GM19240 (cell line): ENCODE measurements around the gene KIF16B.
"Not testable (repeated sequence)": the region's sequence is repeated elsewhere in the genome, so short reads cannot be mapped to it uniquely, and the experiment has no call there.

Source experiments
- DNase-seq: peaks from one replicate; pipeline ENCODE4 v3.0.0; 2011; ENCODE audit warnings: low spot score; ENCODE audit not compliant: insufficient read length

KIF16B gene

DNA sequence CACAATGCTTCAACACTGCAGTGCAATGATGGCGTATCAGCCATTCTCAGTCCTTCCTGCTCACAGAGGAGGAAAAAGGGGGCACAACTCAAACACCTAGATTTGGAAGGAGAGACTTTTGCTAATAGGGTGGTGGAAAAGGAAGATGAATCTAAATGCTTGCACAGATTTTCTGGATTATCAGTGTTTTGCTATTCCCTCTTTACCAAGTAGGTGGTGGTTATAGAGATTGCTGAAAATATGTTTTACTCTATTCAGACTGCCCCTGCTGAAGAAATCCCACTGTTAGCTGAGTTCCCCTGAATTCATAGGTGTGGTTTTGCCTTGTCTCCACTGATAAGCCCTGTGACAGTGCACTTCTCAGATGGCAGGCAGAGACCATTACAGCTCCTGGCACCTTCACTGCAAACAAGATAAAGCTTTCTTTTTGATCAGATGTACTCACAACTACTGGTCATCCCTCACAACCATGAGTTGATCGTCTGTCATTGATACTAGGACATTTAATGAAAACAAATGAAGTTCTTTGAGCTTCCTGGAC, 311.4 kb downstream of the KIF16B start:
- DNase-seq: no peak

DNA sequence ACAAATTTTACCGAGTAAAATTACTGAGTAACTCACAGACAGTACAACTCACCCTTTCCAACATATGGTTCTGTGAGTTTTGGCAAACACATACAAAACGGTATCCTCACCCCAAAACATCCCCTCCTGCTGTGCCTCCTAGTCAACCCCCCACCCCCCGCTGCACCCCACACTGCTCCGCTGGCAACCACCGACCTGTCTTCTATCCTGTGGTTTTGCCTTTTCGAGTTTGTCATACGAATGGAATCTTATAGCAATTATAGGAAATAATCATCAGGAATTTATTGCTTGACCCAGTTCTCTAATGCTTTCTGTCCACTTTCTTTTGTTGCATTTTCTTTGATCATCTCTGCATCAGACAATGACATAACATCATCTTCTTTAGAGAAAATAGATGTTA, 312.3 kb downstream of the KIF16B start:
- no peak for DNase-seq

DNA sequence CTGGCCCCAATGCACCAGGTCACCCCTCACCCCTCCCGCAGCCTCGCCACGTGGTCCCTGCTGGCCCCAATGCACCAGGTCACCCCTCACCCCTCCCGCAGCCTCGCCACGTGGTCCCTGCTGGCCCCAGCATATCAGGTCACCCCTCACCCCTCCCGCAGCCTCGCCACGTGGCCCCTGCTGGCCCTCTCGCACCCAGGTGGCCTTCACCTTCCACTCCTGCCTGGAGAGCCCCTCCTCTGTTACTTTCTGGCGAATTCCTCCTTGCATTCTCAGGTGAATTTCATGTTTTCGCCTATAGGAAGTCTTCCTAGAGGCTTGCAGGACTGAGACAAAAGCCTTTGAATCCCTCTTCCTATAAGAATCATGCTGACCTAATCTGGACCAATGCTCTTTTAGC, 313.1 kb downstream of the KIF16B start:
- not testable (repeated sequence) for DNase-seq

DNA sequence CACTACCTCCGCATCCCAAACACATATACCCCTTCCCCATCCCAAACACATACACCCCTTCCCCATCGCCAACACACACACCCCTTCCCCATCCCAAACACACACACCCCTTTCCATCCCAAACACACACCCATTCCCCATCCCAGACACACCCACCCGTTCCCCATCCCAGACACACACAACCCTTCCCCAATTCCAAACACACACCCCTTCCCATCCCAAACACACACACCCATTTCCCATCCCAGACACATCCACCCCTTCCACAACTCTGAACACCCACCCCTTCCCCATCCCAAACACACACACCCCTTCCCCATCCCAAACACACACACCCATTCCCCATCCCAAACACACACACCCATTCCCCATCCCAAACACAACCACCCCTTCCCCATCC, 314.5 kb downstream of the KIF16B start:
- DNase-seq: no peak

DNA sequence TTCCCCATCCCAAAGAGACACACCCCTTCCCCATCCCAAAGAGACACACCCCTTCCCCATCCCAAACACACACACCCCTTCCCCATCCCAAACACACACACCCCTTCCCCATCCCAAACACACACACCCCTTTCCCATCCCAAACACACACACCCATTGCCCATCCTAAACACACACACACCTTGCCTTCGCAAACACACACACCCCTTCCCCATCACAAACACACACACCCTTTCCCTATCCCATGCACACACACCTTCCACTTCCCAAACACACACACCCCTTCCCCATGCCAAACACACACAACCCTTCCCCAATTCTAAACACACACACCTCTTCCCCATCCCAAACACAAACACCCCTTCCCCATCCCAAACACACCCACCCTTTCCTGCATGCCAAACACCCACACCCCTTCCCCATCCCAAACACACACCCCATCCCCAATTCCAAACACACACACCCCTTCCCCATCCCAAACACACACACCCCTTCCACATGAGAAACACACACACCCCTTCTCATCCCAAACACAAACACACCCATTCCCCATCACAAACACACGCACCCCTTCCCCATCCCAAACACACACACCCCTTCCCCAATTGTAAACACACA, 315.3 kb downstream of the KIF16B start:
- no peak for DNase-seq

DNA sequence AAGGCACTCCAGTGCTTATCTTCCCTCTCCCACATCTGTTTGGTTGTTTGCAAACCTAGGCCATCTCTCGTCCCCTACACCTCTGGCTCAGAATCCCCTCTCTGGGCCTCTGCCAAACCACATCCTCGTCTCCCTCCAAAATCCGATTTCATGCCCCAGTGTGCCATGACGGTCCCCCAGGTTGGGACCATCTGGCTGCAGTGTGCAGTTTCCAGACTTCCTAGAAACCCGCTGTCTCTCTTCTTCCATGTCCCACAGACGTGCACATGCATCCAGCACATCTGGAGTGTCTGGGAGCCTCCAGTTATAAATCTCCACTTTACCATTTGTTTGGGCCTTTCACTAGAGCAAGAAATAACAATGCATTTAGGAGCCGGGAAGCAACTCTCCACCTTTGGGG, 316.2 kb downstream of the KIF16B start:
- DNase-seq: no peak

DNA sequence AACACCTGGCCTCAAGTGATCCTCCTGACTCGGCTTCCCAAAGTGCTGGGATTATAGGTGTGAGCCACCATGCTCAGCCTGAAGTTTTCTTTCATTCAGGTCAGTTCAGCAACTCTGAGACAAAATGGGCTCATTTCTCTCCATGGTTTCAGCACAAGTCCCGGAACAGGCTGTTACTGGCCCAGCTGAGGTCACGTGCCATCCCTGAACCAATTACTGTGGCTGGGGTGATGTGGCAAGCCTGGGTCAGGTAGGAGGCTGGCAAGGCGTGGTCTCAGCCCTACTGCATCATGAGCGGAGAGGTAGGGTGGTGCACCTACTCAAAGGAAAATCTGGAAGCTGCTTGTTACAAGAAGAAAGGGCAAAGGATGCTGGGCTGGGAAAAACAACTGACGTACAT, 326.4 kb downstream of the KIF16B start:
- no peak for DNase-seq

DNA sequence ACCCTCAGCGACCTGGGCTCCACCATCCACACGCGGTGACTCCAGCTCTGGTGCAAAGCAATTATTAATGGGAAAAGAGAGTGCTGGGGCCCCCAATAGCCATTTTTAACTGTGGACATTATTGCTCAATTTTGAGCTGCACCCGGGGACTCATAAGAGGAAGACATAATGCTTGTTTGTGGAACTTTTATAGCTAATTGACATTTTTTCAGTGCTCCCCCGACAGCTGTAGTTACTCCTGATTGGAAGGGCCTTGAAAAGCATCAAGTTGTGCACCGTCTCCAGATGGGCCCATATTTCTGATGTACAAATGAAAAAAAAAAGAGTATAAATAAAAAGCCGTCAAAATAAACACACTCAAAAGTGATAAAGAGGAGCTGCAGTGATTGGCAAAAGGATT, 327.0 kb downstream of the KIF16B start:
- no peak for DNase-seq

DNA sequence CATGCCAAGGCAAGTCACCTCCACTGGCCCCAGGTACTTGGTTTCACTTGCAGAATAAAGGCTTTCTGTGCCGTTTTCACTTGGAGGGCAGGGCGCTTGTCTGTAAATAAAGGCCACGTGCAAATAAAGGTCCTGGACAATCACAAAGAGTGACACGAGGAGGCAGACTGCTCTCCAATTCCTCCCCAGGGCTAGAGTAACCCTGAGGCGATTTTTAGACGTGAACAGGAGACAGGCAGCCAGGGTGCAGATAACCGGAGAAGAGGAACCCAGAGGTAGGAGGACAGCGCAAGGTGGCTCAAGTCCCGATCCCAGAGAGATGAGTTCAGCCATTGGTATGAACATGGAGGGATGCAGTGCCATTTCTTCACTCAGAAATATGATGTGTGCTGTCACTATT, 327.4 kb downstream of the KIF16B start:
- no peak for DNase-seq

DNA sequence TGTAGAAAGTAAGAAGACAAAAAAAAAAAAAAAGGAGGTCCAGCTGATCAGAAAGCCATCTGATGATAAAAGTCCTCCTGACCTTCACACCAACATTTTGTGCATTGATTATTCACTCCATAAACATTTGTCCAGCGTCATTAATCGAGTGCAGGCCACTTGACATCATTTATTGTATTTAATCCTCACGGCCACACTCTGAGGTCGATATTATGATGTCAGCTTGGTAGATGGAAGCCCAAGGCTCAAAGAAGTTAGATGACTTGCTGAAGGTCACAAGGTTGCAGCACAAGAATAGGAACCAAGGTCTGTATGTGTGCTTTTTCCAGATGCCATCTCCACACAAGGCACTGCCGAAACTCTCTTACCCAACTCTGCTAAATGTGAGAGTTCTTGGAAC, 328.4 kb downstream of the KIF16B start:
- DNase-seq: no peak

DNA sequence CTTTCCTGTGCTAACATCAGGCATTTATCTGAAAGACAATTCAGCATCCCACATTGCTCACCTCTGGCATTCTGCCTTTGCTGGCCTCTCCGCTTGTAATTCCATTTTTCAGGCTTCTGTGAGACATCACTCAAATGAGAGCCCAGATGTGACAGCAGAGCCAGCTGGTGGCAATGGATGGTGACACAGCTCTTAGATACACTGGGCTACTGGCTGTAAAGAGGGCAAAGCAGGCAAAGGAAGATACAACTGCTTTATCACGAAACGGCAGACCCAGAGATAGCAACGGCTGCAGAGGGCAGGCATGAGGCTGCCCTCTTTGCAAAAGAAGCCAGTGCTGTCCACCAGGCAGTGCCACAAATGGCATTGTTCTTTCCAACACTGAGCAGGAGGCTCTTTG, 329.8 kb downstream of the KIF16B start:
- no peak for DNase-seq

DNA sequence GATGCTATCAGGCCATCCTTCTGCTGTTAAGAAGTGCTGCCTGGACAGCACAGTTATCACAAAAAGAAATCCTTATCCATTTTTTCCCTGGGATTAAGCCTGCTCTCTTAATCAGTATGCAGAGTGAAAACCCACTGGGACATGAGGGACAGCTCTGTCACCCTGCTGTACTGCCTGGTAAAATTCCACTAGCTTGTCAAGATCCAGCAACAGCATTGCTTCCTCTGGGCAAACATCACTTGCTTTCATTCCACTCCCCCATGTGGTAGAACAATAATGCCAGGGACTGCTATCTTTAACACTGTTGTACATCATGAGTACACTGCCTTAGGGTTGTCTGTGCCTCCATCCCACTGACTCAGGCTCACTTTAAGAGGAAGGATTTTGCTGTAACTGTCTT, 331.3 kb downstream of the KIF16B start:
- no peak for DNase-seq

DNA sequence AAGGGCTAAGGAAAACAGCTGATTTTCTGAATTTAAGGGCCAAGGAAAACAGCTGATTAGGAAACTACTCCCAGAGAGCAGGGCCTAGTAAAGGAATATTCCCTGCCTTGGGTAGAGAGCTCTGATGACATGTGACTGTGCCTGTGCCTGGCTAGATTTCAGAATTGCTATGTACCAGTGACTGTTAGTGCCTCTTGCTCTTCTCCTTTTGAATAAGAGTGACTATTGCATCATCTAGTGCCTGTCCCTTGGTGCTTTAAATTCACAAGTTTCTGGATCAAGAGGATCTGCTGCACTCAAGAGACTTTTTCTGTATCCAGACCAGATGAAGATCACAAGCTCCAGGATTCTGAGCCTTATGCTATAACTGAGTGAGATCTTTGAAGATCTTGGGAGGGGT, 332.9 kb downstream of the KIF16B start:
- DNase-seq: no peak

DNA sequence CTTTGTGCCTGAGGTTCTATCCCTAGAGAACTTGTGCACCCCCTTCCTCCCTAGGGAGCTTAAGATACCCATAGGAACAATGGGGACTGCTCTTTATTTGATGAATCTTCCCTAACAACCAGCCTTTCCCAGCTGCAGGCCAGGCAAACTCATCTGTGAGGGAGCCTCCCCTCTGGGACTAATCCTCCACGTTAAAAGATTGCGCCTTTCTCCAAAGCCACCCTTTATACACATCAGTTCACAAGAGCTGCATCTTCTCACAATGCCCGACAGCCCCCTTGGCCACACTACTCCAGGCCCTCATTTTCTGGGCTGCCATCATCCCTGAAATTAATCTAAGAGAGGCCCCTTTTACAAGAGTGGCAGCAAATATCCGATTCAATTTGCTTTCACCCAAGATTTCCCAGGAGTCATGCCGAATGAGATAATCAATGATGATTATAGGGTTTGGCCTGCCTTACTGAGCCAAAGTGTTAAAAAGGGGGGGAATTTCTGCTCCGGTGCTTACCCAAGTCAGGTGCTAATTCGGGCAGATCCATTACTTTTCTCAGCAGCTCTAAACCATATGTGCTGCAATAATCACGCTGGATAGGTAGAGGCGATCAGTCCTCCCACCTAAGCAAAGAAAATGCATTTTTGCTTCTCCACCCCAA, 336.5 kb downstream of the KIF16B start:
- no peak for DNase-seq

DNA sequence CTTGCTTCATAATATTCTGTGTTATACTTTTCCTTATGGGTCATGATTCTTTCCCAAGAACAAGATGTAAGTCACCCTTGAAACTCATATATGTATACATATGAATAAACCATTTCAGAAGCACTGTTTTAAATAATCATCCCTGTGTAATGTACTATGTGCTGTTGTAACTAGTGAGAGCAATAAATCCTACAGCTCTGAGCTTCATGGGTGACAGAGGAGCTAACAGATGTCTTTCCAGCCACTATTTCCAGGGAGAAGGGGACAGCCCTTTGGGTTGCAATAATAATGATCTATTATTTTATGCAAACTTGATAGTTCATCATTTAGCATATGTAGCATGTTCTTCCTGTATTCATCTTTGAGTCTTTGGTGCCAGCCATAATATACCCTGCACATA, 342.8 kb downstream of the KIF16B start:
- no peak for DNase-seq

DNA sequence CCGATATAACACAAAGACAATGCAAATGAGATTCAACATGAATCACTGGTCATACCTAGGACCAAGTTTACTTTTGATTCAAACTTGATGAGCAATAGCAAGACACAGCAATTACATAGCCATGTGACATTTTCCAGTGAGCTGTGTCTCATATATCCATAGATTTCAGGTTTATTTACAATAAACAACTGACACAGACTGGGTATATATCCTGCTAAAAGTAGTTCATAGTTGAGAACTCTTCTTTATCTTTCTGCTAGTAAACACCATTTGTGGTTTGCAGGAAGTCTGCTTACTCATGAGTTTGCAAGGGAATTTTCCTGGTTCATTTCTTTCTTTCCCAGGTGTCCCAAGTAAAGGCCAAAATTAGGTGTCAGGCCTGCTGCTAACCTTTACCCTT, 343.4 kb downstream of the KIF16B start:
- no peak for DNase-seq

DNA sequence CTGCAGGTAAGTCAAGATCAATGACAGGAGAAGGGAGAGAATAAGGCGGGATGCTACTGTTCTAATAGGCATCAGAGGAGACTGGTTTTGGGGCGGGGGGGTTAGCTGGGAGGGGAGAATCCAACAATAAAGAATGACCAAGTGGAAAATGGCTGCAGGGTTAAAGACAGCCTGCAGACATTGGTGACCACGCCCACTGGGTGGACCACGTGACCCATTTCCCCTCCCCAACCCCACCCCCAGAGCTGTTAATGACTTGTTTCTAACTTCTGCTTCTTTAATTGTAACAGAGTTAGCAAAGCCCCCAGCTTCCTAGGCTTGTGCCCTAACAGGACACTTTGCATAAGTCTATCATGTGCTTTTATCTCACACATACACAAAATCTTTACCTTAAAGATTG, 344.5 kb downstream of the KIF16B start:
- no peak for DNase-seq

DNA sequence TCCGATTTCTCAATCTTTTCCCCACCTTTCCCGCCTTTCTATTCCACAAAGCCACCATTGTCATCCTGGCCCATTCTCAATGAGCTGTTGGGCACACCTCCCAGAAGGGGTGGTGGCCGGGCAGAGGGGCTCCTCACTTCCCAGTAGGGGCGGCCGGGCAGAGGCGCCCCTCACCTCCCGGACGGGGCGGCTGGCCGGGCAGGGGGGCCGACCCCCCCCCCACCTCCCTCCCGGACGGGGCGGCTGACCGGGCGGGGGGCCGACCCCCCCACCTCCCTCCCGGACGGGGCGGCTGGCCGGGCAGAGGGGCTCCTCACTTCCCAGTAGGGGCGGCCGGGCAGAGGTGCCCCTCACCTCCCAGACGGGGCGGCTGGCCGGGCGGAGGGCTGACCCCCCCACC, 346.3 kb downstream of the KIF16B start:
- DNase-seq: not testable (repeated sequence)

DNA sequence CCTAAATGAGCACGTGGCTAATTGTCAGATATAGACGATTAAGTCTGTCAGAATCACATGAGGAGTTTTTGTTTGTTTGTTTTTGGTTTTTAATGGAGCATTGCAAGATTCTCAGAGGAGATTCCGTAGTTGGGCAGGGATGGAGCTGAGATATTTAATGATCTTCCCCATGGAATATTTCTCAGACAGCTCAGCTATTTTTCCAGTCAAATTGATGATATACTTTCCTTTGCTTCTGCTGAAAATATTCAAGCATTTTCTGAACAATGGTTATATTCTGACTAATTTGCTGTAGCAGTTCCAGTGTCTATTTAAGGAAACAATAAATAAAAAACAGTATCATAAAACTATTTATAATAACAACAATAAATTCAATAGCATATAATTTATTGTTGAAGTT, 348.4 kb downstream of the KIF16B start:
- DNase-seq: no peak

DNA sequence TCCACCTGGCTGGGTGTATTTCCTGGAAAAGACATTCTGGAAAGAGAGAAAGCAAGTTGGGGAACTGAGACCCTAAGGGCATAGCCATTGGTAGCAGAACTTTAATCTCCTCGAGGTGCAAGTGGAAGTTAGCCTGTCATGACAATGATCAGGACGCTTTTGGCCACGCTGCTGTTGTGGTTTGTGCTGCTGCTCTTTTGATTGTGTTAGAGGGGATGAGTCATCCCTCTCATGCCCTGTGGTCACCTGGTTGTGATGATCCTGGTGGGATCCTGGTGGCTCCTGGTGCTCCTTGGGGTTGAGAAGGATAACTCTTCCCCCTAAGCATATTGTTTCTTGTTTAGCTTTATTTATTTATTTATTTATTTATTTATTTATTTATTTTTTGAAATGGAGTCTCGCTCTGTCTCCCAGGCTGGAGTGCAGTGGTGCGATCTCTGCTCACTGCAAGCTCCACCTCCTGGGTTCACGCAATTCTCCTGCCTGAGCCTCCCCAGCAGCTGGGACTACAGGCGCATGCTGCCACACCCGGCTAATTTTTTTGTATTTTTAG, 350.3 kb downstream of the KIF16B start:
- DNase-seq: no peak
